GM21515 (cell line): ENCODE data around the gene FAM163B.

Experiments
- ATAC-seq: cut with Tn5 transposase; IDR thresholded peaks from one replicate; pipeline ENCODE4 v1.9.1; 2021; ENCODE audit not compliant: unreplicated experiment

The FAM163B gene

DNA sequence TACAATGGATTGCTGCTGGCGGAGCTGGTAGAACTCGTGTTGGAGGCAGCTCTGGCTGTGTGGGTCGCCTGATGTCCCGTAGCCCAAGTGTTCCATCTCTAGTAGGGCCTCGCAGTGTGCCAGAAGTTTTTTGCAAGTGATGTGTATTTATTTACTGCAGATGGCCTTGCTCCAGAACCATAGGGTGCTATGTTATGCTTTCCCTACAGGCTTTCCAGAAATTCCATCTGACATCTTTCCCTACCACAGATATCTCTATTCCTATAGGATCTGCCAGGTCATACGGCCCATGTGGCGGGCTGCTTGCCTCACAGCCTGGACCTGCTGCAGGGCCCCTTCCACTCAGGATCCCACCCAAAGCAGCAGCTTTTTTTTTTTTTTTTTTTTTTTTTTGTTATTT lies 57.7 kb downstream of the FAM163B start:
- no peak for ATAC-seq

- ATAC-seq, result no peak
Observed at GRCh38 chr9:133547116-133547515, 62.1 kb downstream of the FAM163B start.

DNA sequence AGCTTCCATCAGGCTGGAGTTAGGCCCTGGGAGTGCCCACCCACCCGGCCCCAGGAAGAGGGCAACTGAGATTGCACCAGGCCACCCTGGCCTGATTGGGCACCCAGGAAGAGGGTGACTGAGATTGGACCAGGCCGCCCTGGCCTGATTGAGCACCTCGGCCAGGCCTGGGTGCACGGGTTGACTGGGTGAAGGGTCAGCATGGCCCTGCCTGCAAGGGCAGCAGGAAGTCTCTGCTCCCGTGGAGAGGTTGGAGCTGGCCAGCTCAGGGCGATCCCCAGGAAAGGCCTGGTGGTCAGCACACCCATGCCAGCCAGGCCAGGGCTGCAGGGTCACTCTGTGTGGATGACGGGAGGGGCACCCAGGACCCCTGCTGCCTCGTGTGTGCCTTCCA lies 62.9 kb downstream of the FAM163B start:
- no peak for ATAC-seq

- ATAC-seq, result no peak
Observed at GRCh38 chr9:133545494-133546286, 63.5 kb downstream of the FAM163B start.

GRCh38 chr9:133543772-133544467 lies 65.3 kb downstream of the FAM163B start:
- no peak for ATAC-seq

GRCh38 chr9:133542002-133542401 lies 67.2 kb downstream of the FAM163B start:
- no peak for ATAC-seq

DNA sequence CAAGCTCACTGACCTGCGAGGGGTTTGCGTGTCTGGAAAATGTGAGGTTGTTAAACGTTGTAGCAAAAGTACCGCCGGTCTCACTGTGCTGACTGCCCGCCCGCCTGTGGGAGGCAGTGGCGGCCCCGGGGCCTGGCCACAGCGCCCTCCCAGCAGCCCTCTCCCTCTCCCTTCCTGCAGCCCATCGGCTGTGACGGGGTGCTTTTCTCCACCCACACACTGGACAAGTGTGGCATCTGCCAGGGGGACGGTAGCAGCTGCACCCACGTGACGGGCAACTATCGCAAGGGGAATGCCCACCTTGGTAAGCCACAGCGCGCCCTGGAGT lies 68.5 kb downstream of the FAM163B start:
- no peak for ATAC-seq

DNA sequence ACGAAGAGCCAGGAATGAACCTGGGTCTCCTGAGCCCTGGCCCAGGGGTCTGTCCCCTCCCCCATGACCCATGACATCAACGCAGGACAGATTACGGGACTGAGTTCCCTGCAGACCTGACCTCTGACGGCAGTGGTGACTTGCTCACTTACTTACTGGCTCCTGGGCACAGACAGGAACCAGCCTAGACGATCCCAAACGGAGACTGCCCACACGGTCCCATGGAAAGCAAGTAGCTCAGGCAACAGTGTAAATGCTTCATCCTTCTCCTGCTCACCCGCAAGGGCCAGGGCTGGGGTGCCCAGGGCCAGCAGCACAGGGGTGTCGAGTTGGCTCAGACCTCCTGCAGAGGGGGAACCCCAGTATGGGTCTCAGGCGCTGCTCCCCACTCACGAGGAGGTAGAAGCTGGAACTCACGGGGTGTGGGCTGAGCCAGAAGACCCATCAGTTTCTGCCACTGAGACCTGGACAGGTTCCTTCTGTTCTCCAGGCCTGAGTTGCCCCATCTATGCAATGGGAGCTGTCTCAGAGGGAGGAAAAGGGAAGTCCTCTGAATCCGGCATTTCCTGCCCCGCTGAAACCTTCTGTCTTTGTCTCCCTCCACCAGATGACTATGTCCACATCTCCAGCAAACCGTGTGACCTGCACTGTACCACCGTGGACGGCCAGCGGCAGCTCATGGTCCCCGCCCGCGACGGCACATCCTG lies 69.0 kb downstream of the FAM163B start:
- ATAC-seq, result no peak

DNA sequence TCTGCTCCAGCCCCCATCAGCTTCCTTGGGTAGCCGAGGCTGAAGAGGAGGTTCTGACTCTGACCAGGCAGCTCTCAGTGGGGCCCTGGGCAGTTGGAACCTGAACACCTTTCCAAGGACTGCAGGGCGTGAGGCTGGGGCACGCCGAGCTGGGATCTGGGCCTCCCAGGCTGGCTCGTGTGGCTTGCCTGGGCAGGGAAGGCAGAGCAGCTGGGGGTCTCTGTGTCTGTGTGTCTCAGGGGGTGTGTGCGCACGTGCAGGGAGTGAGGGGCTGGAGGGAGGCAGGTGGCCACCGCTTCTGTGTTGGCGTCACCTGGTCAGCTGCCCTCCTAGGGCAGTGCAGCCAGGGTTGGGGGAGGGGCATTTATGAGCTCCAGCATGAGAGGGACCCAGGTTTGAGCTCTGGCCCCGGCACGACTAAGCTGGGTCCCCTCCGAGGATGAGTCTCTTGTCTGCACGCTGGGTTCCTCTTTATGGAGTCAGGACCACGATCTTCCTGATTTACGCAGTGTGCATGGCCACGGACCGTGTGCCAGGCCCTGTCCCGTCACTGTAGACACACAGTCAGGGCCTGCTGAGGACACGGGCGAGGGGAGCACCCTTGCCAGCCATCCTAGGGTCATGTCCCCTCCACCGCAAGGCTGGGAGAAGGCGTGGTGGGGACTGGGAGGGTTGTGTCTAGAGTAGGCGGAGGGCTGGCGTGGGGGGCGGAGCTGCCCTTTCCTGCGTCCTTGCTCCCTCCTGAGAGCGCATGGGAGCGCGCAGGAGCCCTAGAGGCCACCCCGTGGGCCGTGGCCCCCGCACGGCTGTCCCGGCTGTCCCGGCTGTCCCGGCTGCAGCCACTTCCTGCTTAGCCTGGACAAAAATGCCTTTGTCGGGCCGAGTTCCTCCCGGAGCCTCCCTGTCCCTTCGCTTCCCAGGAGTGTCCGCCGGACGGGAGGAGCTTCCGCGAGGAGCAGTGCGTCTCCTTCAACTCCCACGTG lies 70.0 kb downstream of the FAM163B start:
- no peak for ATAC-seq

- ATAC-seq, result no peak
Observed at GRCh38 chr9:133538176-133538575, 71.0 kb downstream of the FAM163B start.

DNA sequence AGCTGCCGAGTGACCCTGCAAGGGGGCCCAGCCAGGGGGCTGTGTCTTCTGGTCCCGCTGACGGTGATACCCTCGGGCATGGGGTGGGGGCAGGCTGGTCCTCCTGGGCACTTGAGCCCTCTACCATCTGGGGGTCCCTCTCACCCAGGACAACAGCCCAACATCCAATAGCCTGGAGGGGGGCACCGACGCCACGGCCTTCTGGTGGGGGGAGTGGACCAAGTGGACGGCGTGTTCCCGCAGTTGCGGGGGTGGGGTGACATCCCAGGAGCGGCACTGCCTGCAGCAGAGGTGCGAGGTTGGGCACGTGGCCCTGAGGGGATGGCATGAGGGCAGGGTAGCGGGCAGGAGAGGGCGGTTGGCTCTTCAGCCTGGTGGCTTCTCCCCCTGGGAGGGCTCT lies 71.9 kb downstream of the FAM163B start:
- no peak for ATAC-seq

- no peak for ATAC-seq
Observed at GRCh38 chr9:133536536-133536935, 72.7 kb downstream of the FAM163B start.

DNA sequence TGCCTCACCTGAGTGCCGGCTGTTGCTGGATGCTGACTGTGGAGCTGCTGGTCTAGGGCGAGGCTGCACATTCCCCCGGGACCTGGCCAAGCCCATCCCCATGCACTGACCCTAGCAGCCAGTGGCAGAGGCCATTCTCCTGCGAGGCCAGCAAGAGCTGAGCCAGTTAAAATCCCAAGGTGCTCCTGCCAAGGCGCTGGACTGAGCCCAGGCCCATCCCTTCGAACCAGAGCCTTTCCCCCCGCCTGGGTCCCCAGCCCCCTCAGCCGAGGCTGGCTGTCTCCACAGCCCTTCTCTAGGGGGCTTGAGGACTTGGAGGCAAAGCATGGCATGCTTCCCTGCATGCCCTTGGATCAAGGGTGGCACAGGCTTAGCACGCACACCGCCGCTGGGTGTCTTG lies 73.1 kb downstream of the FAM163B start:
- ATAC-seq, result no peak

DNA sequence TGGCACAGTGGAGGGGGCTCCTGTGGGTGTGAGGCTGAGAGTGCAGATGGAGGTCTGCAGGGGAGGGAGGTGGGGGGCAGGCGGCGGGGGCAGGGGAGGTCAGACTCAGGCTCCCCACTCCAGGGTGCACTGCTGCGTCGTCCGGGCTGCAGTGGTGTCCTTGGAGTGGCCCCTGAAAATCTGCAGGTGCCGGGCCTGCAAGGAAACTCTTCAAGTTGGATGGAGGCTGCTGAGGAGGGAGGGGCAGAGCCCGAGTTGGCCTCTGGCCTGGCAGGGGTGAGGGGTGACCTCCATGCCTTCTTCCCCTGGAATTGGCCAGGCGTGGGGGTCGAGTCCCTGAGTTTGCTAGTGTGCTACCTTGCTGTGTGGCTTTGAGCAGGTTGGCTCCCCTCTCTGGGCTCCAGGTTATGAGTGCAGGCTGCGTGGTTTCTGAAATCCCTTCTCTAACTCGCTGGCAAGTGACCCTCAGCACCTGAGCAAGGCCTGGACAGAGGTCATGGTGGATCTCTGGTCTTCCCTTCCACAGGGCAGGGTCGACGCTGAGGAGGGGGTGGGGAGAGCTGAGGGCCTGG lies 73.8 kb downstream of the FAM163B start:
- no peak for ATAC-seq

DNA sequence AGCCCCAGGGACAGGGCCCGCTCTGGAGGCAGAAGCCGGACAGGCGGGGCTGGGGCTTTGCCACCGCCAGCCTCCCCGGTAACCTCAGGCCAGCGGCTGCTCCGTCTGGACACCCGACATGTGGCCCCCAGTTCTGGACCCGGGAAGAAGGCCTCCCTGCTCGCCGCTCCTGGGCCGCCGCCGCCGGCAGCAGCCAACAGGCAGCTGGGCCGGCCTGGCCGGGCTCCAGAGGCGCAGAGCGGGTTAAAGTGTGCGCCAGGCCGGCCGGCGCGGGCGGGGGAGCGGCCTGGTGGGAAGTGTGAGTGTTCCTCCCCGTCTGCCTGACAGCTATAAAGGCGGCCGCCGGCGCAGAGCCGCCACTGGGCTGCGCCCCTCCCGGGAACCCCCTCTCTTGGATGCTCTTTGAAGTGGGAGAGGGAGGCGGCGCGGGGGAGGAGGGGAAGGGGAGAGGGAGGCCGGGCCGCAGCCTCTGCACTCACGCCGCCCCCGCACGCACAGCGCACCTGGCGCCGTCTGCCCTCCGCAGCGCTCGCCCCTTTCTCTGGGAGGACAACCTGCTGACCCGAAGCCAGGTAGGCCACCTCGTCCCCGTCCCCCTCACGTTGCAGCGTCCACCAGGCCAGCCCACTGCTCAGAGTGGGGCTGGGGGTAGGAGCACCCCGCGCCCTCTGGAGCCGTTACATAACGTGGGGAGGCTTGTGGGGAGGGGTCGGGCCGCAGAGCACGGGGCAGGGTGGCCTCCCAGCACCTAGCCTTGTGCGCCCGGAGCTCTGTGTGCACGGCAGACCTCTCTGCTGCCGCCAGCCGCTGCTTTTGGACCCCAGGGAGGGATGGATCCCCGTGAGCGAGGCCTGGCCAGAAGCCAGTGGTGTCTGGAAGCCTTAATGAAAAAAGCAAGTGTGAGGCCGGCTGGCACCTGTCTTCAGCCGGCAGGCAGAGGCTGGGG lies 74.6 kb downstream of the FAM163B start, which contains the start of gene ADAMTSL2:
TSS of gene ADAMTSL2 (plus strand) at position 359 of the 946 bp plus-strand sequence. CDS start 2,009 bp downstream, outside the sequence.
- ATAC-seq, result no peak

DNA sequence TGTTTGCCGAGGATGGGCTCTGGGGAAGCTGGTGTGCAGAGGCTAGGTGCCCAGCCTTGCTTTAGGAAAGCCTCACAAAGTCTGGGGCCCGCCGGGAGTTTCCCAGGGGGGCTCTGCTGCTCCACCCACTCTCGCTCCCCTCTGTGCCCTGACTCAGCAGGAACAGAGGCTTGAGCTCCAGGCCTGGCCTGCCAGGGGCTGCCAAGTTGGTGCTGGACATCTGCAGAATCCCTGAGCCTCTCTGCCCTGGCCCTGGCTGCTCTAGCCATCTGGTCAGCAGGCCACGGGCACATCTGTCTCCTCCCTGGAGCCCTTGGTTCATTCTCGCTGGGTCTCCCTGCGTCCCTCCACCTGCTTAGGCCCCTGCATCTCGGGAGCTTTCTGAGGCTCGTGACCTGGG lies 75.3 kb downstream of the FAM163B start:
- no peak for ATAC-seq

- ATAC-seq, result no peak
Observed at GRCh38 chr9:133532937-133533668, 76.1 kb downstream of the FAM163B start.

- ATAC-seq, result no peak
Observed at GRCh38 chr9:133531293-133531692, 77.9 kb downstream of the FAM163B start.

GRCh38 chr9:133529874-133530273 lies 79.3 kb downstream of the FAM163B start:
- ATAC-seq, result no peak
